Measurements from ENCODE around the gene UNC45B. TPM values are rescaled to one million over a fixed set of nuclear protein-coding genes. Genes with fewer than 3 reads are reported as not detected.

The UNC45B gene
- total and polyA plus RNA-seq, 2 donors (not counting 3 experiments of a cell fraction or from before 2014, with no cell fraction given), result not detected

GRCh38 chr17:35132816-35133550 is 14.6 kb upstream of the UNC45B start:
- H3K9me1 ChIP-seq (replicated peaks; ENCODE audit: control insufficient read depth, extremely low read depth, insufficient read depth, low read length), result no peaks in the 10 kb centered on the region
- TF ChIP-seq CTCF (IDR thresholded peaks at IDR 0.05; ENCODE audit: extremely low read depth in 1 of 2, insufficient read depth in 1 of 2, low read depth in 1 of 2, low read length in 2 of 2) (no peak), JUN (IDR thresholded peaks at IDR 0.05; ENCODE audit: borderline replicate concordance, insufficient read depth, insufficient read length, low read depth) (no peak), MYC (IDR thresholded peaks at IDR 0.05; ENCODE audit: low read depth, low read length) (no peak), GATA2 (IDR thresholded peaks at IDR 0.05; ENCODE audit: insufficient read depth, insufficient read length, low read depth, low read length) (no peak), POLR2A (IDR thresholded peaks at IDR 0.05; ENCODE audit: low read depth, low read length) (no peak), MAX (IDR thresholded peaks at IDR 0.05; ENCODE audit: insufficient read depth, insufficient read length) (no peak), EZH2 (IDR thresholded peaks at IDR 0.05; ENCODE audit: borderline replicate concordance, low read depth, low read length, severe bottlenecking) (no peak)
- no peak for FAIRE-seq
- H3K27ac ChIP-seq (ENCODE audit: insufficient read depth, low read depth, low read length), result no peak overlapping the region
- H3K9me3 ChIP-seq (replicated peaks; ENCODE audit: control insufficient read depth, insufficient read depth, low read length), result no peaks in the 10 kb centered on the region
- H3K27me3 ChIP-seq (ENCODE audit: control insufficient read depth in 2 of 2, insufficient read depth in 2 of 2, low read length in 2 of 2), result no peaks in the 10 kb centered on the region
- H3K4me3 ChIP-seq (replicated peaks in 1 of 3; ENCODE audit: insufficient read depth in 1 of 3, low read depth in 1 of 3, low read length in 3 of 3), result no peak overlapping the region
- no peaks in the 10 kb centered on the region for H3K79me2 ChIP-seq (ENCODE audit: control insufficient read depth, insufficient read depth, low read length)
- H3K4me2 ChIP-seq (ENCODE audit: insufficient read depth, low read length), result no peak overlapping the region
- no TSS peak for BruUV-seq (replicated peaks)
- POLR2A ChIA-PET, result no interaction called here
- no peak overlapping the region for H2AFZ ChIP-seq (ENCODE audit: low read depth, low read length)
- intact Hi-C loops (cut with micrococcal nuclease), result no loop called here
- dilution Hi-C loops (cut with MboI; ENCODE audit: extremely low pct_ligation_motif_present, low sequenced_read_pairs), result no loop called here
- H3K36me3 ChIP-seq (ENCODE audit: control insufficient read depth in 2 of 2, extremely low read depth in 1 of 2, insufficient read depth in 2 of 2, low read length in 2 of 2), result peaks cover 16 to 49% of the 10 kb centered on the region in 2 experiments
- H3K4me1 ChIP-seq (ENCODE audit: control insufficient read depth, extremely low read depth, insufficient read depth, low read length), result no peaks in the 10 kb centered on the region
- DNase-seq (ENCODE audit: low read depth, low spot score), result no peak
- CTCF ChIA-PET, result no interaction called here
- no peak overlapping the region for H3K9ac ChIP-seq (replicated peaks; ENCODE audit: extremely low read depth, insufficient read depth, low read length)
- H4K20me1 ChIP-seq (replicated peaks; ENCODE audit: control insufficient read depth, extremely low read depth, insufficient read depth, low read length), result no peaks in the 10 kb centered on the region

Measured in endothelial cell of umbilical vein (primary cell).